T-helper 2 cell (primary cell): ENCODE data around the gene UBR2.
"Not testable (repeated sequence)": the region's sequence is repeated elsewhere in the genome, so short reads cannot be mapped to it uniquely, and the experiment has no call there.

Source experiments
- DNase-seq, 5 experiments: peaks; one replicate each; pipeline versions ENCODE4 v3.0.0 to v3.0.0-alpha.2; 2012 to 2022

UBR2 gene

GRCh38 chr6:42555477-42556457 lies 8.1 kb upstream of the UBR2 start:
- peak in 1 of 5 experiments; percentile 74 for DNase-seq

DNA sequence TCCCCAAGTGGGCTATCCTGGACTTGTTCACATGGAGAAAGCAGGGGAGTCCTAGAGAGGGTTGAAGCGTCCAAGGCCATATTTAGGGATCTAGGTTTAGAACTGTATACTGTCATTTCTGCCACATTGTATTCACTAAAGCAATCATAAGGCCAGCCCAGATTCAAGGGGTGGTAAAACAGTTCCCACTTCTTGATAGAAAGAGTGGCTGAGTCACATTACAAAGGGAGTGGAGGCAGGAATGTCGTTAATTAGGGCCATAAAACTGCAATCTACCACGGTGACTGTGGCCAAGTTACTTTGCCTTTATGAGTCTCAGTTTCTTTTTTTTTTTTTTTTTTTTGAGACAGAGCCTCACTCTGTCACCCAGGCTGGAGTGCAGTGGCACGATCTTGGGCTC lies 7.4 kb upstream of the UBR2 start:
- DNase-seq, result no peak

GRCh38 chr6:42559276-42559675 lies 4.6 kb upstream of the UBR2 start:
- DNase-seq, result not testable (repeated sequence)

GRCh38 chr6:42561986-42562385 lies 1.8 kb upstream of the UBR2 start:
- no peak for DNase-seq

GRCh38 chr6:42562788-42563405 lies 932 bp upstream of the UBR2 start:
- DNase-seq, result no peak

GRCh38 chr6:42564506-42564825 lies 637 bp downstream of the UBR2 start:
- peak in 1 of 5 experiments; percentile 68 for DNase-seq

DNA sequence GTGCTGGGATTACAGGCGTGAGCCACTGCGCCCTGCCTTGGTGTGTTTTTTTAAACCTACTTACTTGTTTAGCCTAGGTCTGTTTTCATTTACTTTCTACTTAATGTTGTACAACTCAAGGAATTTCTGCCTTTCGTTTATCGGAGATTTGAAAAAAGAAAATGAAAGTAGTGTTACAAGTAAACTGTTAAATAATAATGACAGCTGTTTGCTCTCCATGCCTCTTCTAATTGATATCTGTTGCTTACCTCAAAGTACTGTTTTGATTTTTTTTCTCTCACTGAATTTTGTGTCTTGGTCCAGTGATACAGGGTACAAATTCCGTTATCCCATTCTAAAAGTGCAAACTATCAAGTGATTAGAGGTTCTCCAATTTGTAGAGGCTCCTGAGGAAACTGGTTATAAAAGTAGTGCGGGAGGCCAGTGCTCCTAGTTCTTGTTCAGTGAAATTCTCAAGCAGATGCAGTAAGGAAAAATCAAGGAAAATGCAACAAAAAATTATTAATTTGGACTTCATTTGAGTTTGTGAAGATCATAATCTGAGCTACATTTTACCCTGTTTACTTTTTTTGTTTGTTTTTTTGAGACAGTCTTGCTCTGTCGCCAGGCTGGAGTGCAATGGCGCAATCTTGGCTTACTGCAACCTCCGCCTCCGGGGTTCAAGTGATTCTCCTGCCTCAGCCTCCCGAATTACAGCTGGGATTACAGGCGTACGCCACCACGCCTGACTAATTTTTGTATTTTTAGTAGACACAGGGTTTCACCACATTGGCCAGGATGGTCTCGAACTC lies 2.2 kb downstream of the UBR2 start:
- DNase-seq, result peak in 1 of 5 experiments; percentile 33

DNA sequence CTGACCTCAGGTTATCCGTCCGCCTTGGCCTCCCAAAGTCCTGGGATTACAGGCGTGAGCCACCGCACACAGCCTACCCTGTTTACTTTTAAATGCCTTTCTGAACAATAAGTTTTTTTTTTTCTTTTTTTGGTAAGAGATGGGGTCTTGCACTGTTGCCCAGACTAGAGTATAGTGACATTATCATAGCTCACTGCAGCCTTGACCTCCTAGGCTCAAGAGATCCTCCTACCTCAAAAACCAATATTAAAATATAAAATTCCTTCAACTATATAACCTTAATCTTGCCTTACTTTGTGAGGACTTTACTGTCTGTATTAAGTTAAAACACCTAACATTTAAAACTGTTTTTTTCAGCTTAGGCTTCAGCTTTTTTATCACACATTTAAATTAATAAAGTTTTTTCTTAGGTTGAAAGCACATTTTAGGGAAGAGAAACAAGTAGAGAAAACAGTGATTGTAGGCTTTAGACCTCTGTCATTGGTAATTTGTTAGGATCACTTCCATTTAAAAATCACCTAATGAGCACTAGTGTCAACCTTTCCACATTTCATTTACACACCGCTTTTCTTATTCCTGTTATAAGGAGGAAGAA lies 2.9 kb downstream of the UBR2 start:
- no peak for DNase-seq

DNA sequence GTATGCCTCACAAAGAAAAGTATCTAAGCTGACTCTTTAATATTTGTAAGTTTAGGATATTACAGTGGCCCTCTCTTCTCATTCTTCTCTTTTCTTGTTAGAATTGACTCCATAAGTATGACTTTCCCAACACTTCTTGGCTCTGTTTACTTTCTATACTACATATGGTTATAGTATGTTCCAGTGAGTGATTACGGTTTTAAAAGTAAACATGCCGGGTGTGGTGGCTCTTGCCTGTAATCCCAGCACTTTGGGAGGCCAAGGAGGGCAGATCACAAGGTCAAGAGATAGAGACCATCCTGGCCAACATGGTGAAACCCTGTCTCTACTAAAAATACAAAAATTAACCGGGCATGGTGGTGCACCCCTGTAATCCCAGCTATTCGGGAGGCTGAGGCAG lies 3.4 kb downstream of the UBR2 start:
- DNase-seq, result not testable (repeated sequence)

GRCh38 chr6:42569102-42570028 lies 5.5 kb downstream of the UBR2 start:
- DNase-seq, result peak in 1 of 5 experiments; percentile 64

GRCh38 chr6:42571611-42572342 lies 7.9 kb downstream of the UBR2 start:
- DNase-seq, result peak in 1 of 5 experiments; percentile 21

DNA sequence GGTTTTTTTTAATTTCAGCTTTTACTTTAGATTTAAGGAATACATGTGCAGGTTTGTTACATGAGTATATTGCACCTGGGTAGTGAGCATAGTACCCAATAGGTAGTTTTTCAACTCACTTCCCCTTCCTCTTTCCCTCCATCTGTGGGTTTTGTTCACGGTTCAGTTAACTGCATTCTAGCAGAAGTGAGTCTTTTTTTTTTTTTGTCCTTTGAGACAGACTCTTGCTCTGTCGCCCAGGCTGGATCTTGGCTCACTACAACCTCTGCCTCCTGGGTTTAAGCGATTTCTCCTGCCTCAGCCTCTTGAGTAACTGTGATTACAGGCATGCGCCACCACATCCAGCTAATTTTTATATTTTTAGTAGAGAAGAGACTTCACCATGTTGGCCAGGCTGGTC lies 8.7 kb downstream of the UBR2 start:
- DNase-seq, result peak in 2 of 5 experiments; percentile 6 to 63

GRCh38 chr6:42576538-42576937 lies 12.7 kb downstream of the UBR2 start:
- DNase-seq, result not testable (repeated sequence)

GRCh38 chr6:42598300-42598699 lies 34.5 kb downstream of the UBR2 start:
- no peak for DNase-seq

- no peak for DNase-seq
Measured at GRCh38 chr6:42599558-42599957, 35.7 kb downstream of the UBR2 start.

DNA sequence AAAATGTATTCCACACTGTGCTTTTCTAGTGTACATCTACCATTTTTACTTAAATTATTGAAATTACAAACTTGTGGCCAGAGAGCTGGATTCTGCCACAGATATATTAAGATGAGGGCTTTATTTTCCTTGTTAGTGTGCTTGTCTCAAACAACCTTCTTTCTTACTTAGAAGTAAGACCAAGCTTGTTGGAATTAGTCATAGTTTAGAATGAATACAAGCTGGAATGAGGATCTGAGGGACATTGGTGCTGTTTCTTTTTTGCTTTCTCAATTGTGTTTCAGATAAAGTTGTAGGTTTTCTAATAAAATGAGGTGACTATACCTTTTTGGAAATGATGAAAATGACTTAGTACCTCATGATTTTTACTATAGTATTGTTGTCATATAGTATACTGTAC lies 40.3 kb downstream of the UBR2 start:
- no peak for DNase-seq

GRCh38 chr6:42604699-42605098 lies 40.9 kb downstream of the UBR2 start:
- DNase-seq, result not testable (repeated sequence)

DNA sequence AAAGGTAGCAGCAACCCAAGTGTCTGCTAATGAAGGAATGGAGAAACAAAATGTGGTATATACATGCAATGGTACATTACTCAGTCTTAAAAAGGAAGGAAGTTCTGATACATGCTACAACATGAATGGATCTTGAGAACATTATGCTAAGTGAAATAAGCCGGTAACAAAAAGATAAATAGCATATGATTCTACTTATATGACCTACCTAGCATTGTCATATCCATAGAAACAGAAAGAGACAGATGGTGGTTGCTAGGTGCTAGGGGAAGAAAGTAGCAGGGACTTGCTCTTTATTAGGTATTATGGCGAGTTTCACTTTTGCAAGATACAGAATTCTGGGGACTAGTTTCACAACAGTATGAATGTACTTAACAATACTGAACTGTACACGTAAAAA lies 46.6 kb downstream of the UBR2 start:
- peak in 1 of 5 experiments; percentile 66 for DNase-seq

- DNase-seq, result no peak
Measured at GRCh38 chr6:42615518-42615917, 51.7 kb downstream of the UBR2 start.

- DNase-seq, result peak in 1 of 5 experiments; percentile 82
Measured at GRCh38 chr6:42616716-42617115, 52.9 kb downstream of the UBR2 start.

GRCh38 chr6:42618105-42618504 lies 54.3 kb downstream of the UBR2 start:
- no peak for DNase-seq
